ENCODE results near the gene CPEB3.

- TF ChIP-seq POLR2A (IDR thresholded peaks at IDR 0.05), result no peak
- no peak for TF ChIP-seq CTCF (IDR thresholded peaks at IDR 0.05)
Measured at GRCh38 chr10:92242380-92242779, 48.5 kb downstream of the CPEB3 start.

All from body of pancreas (tissue), 4 donors.